Measurements from ENCODE around the gene DHCR24.

DNA sequence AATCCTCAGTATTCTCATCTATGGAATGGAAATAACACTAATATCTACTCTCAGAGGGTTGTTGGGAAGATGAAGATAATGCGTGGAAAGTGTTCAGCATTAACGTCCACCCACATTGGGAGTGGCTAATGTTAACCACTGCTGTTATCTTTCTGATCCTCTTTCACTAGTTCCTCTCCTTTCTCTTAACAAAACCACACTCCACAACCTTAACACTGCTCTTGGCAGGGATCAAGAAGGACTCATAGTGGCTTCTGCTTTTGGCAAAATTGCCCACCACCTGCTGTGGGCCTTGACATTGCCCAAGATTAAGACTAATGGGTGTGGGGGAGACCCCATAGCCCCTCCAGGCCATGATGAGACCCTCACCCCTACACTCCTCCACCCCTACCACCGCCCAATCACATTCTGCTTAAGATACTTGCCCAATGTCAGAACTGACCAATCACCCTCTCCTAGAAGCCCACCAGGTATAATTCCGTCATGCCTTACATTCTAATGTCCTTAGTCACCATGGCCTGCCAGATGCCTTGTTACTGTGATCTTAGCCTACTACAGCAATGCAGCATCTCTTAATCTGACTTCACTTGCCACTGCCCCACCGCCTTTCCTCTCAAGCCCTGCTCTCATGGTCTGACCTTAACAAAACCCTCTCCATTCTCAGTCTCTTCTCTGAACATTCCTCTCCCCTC is 27.1 kb downstream of the DHCR24 start:
- TF ChIP-seq, protein P1, sequence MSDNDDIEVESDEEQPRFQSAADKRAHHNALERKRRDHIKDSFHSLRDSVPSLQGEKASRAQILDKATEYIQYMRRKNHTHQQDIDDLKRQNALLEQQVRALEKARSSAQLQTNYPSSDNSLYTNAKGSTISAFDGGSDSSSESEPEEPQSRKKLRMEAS (IDR thresholded peaks at IDR 0.05), result no peak
- TF ChIP-seq TAF1 (IDR thresholded peaks at IDR 0.05; ENCODE audit: low read depth) (no peak), CEBPB (IDR thresholded peaks at IDR 0.05) (no peak), EP300 (IDR thresholded peaks at IDR 0.05; ENCODE audit: borderline replicate concordance) (no peak), YY1 (IDR thresholded peaks at IDR 0.05; ENCODE audit: low read depth) (no peak), NFIC (IDR thresholded peaks at IDR 0.05) (no peak), FOXM1 (IDR thresholded peaks at IDR 0.05; ENCODE audit: borderline replicate concordance, low read depth) (no peak), EGR1 (IDR thresholded peaks at IDR 0.05) (no peak)
- TF ChIP-seq, protein P2, sequence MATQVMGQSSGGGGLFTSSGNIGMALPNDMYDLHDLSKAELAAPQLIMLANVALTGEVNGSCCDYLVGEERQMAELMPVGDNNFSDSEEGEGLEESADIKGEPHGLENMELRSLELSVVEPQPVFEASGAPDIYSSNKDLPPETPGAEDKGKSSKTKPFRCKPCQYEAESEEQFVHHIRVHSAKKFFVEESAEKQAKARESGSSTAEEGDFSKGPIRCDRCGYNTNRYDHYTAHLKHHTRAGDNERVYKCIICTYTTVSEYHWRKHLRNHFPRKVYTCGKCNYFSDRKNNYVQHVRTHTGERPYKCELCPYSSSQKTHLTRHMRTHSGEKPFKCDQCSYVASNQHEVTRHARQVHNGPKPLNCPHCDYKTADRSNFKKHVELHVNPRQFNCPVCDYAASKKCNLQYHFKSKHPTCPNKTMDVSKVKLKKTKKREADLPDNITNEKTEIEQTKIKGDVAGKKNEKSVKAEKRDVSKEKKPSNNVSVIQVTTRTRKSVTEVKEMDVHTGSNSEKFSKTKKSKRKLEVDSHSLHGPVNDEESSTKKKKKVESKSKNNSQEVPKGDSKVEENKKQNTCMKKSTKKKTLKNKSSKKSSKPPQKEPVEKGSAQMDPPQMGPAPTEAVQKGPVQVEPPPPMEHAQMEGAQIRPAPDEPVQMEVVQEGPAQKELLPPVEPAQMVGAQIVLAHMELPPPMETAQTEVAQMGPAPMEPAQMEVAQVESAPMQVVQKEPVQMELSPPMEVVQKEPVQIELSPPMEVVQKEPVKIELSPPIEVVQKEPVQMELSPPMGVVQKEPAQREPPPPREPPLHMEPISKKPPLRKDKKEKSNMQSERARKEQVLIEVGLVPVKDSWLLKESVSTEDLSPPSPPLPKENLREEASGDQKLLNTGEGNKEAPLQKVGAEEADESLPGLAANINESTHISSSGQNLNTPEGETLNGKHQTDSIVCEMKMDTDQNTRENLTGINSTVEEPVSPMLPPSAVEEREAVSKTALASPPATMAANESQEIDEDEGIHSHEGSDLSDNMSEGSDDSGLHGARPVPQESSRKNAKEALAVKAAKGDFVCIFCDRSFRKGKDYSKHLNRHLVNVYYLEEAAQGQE (IDR thresholded peaks at IDR 0.05; ENCODE audit: low read depth), result no peak
- TF ChIP-seq, protein P3, sequence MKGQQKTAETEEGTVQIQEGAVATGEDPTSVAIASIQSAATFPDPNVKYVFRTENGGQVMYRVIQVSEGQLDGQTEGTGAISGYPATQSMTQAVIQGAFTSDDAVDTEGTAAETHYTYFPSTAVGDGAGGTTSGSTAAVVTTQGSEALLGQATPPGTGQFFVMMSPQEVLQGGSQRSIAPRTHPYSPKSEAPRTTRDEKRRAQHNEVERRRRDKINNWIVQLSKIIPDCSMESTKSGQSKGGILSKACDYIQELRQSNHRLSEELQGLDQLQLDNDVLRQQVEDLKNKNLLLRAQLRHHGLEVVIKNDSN (IDR thresholded peaks at IDR 0.05), result no peak

Data from Ishikawa (cell line).